HG03108 (cell line): Measurements from ENCODE around the gene HSD17B1.
"Not testable (repeated sequence)": the region's sequence is repeated elsewhere in the genome, so short reads cannot be mapped to it uniquely, and the experiment has no call there.

Source experiments
- ATAC-seq: cut with Tn5 transposase; IDR thresholded peaks from one replicate; pipeline ENCODE4 v1.9.1; 2021; ENCODE audit warnings: moderate library complexity; ENCODE audit not compliant: unreplicated experiment

HSD17B1 gene, protein sequence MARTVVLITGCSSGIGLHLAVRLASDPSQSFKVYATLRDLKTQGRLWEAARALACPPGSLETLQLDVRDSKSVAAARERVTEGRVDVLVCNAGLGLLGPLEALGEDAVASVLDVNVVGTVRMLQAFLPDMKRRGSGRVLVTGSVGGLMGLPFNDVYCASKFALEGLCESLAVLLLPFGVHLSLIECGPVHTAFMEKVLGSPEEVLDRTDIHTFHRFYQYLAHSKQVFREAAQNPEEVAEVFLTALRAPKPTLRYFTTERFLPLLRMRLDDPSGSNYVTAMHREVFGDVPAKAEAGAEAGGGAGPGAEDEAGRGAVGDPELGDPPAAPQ

DNA sequence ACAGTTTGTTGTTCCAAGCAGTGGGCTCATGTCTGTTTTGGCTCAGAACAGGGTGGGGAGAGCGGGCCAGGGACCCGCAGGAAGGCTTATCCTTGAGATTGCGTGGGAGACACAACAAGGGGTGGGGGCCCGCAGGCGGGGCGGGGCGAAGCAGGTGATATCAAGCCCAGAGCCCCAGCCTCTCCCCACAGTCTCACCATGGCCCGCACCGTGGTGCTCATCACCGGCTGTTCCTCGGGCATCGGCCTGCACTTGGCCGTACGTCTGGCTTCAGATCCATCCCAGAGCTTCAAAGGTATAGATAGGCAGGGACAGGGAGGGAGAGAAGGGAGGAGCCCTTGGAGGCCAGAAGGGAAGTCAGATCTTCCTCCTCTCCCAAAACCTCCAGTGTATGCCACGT, at the start of gene HSD17B1:
Gene HSD17B1, plus strand, starts transcription at position 188 of the 400 bp plus-strand sequence. Its CDS starts 11 bp downstream, at position 199.
- ATAC-seq: not testable (repeated sequence)

DNA sequence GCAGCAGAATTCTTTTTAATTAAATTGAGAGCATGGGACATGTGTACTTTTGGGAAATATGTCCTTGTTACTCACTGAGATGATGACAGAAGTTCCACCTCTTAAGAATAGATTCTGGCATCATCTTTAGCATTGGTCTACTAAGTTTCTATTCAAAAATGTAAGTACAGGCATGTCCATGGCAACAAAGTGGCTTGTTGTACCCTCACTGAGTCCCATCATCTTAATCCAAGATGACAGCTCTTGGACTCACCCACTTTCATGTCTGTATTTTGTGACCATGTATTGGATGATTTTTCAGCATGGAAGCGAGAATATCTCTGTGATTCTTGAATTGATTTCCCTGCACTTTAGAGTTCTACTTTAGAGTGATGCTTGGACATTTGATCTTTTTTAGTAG, 49.8 kb upstream of the HSD17B1 start:
- ATAC-seq: no peak

DNA sequence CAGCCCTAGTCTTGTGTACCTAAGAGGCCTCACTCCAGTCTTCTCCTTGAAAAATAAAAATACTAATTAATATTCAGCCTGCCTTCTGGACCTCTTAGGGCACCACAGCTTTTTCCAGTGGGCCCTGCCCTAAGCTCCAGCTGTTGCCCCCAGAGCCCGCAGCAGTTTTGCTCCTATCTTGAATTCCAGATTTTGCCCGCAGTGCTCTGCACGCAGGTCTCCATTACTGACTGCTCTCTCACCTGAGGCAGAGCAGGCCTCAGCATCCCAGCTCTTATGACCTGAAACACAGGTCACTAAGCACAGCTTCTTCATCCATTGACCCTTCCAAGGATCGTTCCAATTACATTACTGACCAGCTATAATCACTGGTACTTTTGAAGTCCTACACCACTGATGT, 45.1 kb upstream of the HSD17B1 start:
- ATAC-seq: no peak

DNA sequence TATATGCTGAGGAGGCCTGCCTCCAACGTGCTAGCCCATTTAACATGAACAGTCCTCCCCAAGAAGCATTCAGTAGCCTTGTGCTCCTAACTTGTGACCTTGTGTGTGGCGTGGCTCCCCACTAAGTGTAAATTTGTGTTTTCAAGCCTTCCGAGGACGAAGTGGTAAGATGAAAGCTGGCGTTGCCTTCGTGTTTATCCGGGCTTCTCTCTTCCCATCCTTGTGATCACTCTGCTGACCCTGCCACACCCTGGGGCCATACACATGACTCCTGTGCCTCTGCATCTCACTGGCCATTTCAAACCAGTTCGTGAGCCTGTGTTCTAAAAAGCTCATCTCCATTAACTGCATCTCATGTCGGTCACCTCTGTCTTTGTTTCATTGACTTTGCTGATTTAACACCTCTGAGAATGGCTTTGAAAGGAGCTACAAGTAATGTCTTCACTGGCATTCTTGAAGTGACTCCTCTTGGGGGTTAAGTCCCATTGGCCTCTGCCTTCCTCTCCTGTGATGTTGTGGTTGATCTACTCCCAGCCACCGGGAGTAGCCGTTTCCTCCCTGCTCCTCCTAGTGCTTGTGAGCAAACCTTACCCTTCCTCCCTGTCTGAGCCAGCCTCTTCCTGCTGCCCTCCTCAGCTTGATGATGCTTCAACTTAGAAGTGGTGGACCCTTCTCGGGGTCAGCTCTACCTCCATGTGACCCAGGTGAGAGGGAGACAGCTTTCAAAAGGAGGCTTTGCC, 44.1 kb upstream of the HSD17B1 start:
- ATAC-seq: no peak

DNA sequence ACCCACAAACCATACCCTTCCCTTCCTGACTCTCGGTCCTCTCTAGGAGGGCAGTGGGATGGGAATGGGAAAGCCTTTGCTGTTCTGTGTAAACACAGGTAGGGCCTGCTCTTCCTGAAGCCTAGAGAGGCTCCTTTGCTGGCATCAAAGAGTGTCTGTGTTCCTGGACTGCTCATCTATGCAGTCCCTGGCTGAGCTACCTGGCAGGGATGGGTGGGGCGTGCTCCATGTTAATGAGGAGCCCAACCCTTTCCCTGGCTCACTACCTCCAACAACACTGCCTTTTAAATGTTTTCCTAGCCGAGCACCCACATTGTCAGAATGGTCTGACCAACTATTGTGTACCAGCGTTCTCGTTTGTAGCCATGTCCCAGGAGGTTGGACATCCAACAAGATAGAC, 43.3 kb upstream of the HSD17B1 start:
- no peak for ATAC-seq

DNA sequence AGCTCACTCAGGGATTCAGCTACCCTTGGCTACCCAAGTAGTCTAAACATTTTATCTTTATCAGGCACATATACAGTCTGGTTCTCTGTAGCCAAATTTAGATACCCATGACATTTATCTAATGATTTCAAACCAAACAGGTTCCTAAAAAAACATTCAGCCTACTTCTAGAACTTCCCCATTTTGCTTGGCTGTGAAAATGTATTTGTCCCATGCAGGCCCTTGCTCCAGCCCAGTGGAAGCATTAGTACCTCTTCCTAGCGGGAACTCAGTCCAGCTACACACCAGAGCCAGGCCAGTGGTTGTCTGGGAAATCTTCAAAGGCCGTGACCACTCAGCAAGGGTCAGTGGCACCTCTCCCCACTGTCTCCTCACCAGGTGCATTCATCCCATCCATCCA, 42.9 kb upstream of the HSD17B1 start:
- no peak for ATAC-seq

DNA sequence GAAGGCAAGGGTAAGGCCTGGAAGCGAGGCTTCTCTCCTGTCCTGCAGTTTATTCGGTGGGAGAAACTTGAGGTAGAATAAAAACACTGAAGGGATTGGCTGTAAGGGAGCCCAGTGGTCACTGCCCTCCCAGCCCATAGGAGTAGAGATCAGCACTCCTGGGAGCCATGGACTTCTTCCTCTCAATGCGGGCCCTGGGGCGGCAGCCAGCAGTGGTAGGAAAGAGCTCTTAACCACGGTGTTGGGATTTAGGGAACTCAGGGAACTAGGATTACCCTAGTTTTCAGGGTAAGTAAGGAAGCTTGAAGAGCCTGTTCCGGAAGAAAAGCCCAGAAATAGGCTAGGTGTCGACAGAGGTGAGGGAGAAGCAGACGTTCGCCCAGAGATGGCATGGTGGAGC, 40.5 kb upstream of the HSD17B1 start:
- no peak for ATAC-seq

DNA sequence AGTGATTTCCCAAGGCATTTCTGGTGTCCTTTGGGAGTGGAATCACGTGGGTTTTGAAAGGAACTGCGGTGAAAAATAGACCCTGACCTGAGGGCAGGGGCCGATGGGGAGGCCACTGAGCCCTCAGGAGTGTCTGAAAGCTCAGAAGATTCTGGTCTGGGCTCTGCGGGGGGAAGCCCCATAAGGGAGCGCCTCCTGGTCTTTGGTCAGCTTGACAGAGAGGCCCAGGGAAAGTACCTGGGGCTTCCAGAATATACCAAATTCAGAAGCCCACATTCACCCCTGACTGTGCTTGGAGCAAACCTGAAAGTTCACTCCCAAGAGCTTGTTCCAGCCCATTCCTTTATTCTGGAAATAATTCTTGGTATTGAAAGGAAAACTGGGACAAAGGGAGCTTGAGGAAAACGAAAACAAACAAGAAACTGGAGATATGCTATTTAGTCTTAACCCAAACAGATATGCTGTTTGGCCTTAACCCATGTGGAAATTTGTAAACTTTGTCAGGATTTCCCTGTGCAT, 39.9 kb upstream of the HSD17B1 start:
- no peak for ATAC-seq

DNA sequence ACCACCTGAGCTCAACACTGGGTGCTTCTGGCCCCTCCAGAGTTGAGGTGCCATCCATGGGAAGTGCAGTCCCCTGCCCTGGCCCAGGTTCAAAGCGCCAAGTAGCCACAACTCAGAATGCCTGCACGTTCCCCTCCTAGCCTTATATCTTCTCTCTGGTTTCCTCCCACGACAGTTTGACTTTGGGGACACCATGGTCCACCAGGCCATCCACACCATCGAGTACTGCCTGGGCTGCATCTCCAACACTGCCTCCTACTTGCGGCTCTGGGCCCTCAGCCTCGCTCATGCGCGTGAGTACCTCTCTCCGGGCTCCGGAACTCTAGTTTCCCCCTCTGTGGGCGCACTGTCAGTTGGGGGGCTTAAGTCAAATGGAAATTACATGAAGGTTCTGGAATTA, 39.0 kb upstream of the HSD17B1 start:
- ATAC-seq: no peak

DNA sequence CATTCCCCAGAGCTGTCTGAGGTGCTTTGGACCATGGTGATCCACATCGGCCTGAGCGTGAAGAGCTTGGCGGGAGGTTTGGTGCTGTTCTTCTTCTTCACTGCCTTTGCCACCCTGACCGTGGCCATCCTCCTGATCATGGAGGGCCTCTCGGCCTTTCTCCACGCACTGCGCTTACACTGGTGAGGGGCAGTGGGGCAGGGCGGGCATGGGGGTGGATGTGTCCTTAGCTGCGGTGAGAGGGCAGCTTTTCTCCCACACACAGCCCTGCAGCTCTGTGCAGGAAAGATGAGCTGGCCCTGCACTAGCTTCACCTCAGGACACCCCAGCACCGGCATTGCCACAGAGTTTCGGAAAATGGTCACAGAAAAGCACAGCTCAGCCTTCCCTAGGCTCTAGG, 38.4 kb upstream of the HSD17B1 start:
- no peak for ATAC-seq

DNA sequence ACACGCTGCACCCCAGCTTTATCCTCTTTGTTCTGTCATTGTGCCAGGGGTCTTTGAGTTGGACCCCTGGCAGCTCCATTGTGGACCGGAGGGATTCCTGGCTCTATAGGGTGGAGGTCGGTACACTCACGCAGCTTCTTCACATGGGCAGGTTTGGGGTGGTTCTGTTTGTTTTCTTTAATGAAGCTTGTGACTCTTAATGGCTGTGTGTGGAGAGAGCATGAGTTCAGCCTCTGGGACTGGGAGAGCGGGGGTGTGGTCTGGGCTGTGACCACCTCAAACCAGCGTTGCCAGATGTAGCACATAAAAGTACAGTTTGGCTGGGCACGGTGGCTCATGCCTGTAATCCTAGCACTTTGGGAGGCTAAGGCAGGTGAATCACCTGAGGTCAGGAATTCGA, 37.9 kb upstream of the HSD17B1 start:
- no peak for ATAC-seq

DNA sequence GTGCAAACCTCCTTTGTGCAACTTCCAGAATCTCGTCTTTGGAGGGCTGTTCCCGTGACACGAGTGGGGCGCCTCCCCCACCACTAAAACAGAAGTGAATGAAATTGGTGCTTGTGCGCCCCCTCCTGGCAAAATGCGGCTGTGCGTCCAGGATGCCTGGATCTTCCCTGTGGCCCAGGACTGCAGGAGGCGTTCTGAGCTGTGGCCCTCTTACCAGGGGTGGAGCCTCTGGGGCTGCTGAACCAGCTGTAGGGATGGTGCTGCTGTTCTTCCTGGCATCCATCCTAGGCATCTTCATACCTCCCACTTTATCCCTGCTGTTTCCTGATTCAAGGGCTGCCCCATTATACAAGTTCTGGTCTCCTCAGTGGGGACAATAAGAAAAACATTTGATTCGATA, 35.2 kb upstream of the HSD17B1 start:
- ATAC-seq: no peak

DNA sequence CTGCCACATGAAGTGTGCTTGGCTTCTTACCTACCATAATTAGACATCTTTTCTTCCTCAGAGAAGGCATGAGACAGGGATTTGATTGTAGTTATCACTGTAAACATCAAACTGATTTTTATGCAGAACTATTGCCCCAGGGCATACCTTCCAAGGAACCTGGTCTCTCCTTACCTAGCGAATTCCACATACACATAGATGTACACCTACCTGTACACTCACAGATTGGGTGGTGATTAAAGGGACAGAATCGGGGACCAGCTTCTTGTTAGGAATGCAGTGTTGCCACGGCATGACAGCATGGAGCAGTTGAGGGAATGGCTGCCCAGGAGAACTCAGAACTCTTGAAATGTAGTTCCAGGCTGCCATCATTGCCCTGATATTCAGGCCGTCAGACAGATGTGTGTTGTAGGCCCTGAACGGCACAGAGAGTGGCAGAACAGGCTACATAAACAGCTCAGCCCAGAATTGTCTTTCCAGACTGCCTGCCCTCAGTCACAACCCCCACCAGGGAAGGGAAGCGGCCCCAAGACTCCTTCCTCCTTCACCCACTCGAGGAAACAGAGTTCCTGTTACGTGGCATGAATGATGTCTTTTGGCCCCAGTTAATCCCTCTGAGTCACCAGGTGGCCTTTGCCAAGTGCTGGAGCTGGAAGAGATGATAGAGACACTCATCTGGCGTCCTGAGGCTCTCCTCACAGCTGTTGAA, 34.5 kb upstream of the HSD17B1 start:
- no peak for ATAC-seq

DNA sequence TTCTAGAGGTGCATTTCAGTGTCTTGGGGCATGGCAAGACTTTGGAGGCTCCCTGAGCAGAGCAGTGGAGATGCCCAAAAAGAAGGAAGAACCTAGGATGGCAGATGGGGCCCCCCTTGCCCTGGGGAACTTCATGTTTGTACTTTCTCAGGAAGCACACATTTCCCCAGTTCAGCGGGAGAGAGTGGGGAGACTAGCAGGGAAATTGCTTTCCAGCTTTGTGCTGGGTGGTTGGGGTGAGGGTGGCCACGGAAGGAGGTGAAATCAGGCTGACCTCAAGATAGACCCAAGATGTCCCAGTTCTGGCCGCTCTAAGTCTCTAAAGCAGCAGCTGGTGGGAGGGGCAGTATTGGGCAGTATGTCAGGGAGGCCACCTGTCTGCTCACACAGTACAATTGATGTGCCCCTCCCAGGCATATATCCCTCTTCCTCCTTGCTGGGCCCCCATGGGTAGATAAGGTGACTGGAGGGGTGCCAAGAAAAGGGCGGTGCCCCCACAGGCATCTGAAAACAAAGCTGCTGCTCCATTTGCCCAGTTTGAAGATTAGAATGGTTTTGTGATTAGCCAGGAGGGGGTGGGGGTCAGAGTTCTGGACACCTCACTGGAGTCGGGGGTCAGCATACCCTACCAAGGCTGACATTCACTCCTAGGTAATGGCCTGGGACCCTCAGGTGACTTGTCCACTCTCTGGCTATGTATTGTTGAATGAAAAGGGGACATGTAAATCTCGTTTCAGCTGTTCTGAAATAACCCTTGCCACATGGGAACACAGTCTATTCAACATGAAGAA, 33.8 kb upstream of the HSD17B1 start:
- no peak for ATAC-seq

DNA sequence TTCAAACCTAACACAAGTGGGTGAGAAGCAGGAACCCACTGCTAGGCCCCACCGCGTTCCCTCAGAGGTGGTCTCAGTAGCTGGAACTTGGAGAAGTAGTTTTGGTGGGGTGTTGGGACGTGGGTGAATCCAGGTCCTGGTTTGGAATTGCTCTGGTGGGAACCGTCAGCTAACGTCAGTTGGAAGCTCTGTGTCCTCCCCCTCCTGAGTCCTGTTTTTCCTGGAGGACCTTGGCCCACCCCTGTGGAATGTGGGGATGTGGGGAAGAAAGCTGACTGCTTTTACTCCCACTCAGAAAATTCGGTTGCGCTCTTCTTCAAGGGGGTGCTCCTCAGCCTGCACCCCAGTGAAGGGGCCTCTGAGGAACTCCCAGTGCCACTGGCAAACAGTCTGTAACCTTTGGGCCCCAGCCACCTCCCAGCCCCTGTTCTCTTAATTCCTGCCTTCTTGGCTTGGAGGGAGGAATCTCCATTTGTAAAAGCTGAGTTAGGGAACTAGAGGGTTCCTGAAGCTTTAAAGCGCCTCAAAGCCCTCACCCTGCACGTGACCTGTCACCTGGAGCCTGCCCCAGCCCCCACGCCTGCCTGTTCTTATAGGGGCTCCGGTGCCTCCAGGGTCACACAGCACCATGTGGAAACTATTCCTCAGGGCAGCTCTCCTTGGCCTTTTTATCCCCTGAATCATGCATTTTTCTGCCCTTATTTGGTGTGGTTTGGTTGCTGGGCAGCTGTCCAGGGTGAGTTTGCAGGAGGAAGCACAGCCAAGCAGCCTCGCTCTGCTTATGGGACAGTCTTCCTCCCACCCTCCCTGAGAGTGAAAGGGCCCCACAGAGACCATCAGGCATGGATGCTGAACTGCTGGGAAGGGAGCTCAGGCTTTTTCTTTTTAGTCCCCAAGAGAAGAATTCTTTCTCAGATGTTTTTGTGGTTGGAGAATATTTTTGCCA, 32.9 kb upstream of the HSD17B1 start:
- ATAC-seq: no peak

DNA sequence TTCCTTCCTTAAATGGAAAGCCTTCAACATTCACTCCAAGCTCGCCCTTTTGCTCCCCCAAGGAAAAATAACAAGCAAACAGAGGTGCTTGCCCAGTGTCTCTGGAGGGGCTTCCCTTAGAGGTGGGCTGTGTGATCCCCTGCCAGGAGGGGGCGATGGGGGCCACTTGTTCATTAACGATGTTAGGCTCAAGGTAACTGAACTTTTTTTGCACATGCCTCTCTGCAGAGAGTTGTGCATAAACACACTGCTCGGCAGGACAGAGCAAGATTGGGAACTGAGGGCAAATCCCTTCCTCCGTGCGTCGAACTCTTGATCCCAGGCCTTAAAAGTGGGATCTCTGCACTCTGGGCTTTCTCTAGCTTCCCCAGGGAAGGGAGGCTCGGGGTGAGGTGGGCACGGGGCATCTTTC, 32.2 kb upstream of the HSD17B1 start:
- no peak for ATAC-seq

DNA sequence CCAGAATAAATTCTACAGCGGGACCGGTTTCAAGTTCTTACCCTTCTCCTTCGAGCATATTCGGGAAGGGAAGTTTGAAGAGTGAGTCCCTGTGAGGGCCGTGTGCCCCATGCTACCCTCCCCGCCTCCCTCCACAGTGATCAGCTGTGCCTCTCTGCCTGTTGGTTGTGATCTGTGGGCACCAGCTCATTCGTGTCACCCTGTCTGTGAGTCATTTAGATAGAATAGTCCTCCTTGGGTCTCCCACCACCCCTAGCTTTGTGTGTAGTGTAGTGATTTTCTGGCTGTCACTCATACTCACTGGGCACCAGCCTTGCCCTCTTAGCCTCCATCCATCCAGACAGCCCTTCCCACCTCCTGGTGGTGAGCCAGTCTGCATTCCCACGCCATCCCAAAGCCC, 31.7 kb upstream of the HSD17B1 start:
- no peak for ATAC-seq

DNA sequence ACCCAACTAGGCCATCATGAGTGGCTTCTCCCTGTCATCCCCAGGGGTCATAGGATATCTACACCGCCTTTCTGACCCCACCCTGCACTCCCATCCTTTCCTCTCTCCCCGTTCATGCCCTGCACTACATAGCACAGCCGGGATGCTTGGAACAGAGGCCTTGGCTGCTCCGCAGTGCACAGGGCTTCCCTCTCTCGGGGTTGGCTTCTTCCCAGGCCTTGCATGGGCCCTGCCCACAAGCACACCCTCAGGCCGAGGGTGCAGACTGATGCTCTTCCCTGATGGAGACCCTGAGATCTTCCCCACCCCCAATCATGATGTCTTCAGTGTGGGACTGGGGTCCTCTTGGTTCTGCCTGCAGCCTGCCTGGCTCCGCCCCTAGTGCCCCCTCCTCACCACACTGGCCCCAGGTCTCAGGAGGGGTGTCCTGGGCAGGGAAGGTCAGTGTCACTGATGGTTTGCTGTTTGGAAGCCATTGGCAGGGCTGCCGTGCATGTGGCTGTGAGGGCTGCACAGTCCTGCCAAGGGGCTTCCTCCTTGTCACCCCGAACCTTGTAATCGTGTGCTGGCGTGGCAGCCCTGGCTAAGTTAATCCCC, 31.0 kb upstream of the HSD17B1 start:
- no peak for ATAC-seq

DNA sequence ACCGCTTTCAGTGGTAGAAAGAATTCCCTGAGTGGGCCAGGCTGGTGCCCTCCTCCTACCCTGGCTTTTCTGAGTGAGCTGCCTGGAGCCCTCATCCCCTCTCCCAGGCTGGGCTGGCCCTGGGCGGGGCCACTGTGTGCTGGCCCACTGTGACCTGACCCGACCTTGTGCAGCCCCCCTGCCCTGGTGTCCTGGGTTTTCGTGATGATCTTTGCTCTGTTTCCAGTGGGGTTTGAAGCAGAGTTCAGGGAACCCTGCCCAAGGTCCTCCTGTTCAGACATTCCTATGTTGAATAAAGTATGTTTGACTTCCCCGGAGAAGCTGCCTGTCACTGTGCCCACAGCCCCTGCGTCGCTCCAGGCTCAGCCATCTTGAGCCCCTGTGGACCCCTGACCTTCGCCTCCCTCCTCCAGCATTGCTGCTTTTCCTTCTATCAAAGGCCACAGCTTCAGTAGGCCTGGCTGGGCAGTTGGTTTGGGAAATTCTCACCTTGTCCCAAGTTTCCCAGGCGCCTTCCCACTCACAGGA, 30.4 kb upstream of the HSD17B1 start:
- no peak for ATAC-seq
